ENCODE results near the gene DMD. TPM values are rescaled to one million over a fixed set of nuclear protein-coding genes. Genes with fewer than 3 reads are reported as not detected.

The DMD gene
- total RNA-seq: 10 to 100 TPM; 18.7 to 43.4 (median 32.9) TPM
- long read RNA-seq, full-length matches to known transcripts: 2 of 8 reads
- long read RNA-seq, partial matches to known transcripts: 2 of 8 reads
- long read RNA-seq, other reads (novel, unspliced or antisense): 4 of 8 reads

GRCh38 chrX:33211356-33212260, at the start of gene DMD:
TSS of gene DMD (minus strand) at chrX:33211549. CDS start at chrX:33211312, 237 bp downstream.
- ATAC-seq (peak in 1 of 4 donors; percentile 28), DNase-seq (no peak)
- TF ChIP-seq CTCF (IDR thresholded peaks at IDR 0.05): no peak
- Histone ChIP-seq H3K9me3 (no peaks in the 10 kb centered on the region), H3K27me3 (no peaks in the 10 kb centered on the region), H3K27ac (no peak within 1 kb of the TSS), H3K4me1 (no peaks in the 10 kb centered on the region), H3K4me3 (no peak within 1 kb of the TSS), H3K36me3 (no peaks in the 10 kb centered on the region)
- 17% methylated on average over 4 of the region's 6 CpGs for WGBS (ENCODE audit: insufficient coverage, low coverage, low lambda C conversion rate, missing lambda C conversion rate)
- intact Hi-C loops (cut with DNase I): no loop called here

- TF ChIP-seq POLR2A (IDR thresholded peaks at IDR 0.05): no peak
- no peak for TF ChIP-seq CTCF (IDR thresholded peaks at IDR 0.05)
- Histone ChIP-seq H3K4me1 (no peaks in the 10 kb centered on the region), H3K27ac (no peak overlapping the region), H3K4me3 (no peak overlapping the region), H3K27me3 (no peaks in the 10 kb centered on the region), H3K9me3 (no peaks in the 10 kb centered on the region), H3K36me3 (no peaks in the 10 kb centered on the region)
- DNase-seq: no peak
- intact Hi-C loops (cut with DNase I): no loop called here
- no peak for ATAC-seq
- WGBS (ENCODE audit: insufficient coverage, low coverage, low lambda C conversion rate, missing lambda C conversion rate): 64% methylated on average over 1 of the region's 1 CpG
Measured at GRCh38 chrX:33252306-33252825, 41.0 kb upstream of the DMD start.

- intact Hi-C loops (cut with DNase I): no loop called here
- Histone ChIP-seq H3K9me3 (no peaks in the 10 kb centered on the region), H3K36me3 (no peaks in the 10 kb centered on the region), H3K27me3 (peaks cover 0 to 5% of the 10 kb centered on the region in 2 donors), H3K4me1 (no peaks in the 10 kb centered on the region), H3K4me3 (no peak overlapping the region), H3K27ac (no peak overlapping the region)
- ATAC-seq: no peak
- no peak for TF ChIP-seq CTCF (IDR thresholded peaks at IDR 0.05)
- no peak for TF ChIP-seq POLR2A (IDR thresholded peaks at IDR 0.05)
- WGBS (ENCODE audit: insufficient coverage, low coverage, low lambda C conversion rate, missing lambda C conversion rate): 27% methylated on average over 4 of the region's 4 CpGs
- no peak for DNase-seq
Measured at GRCh38 chrX:33218819-33219218, 7.5 kb upstream of the DMD start.

- Histone ChIP-seq H3K36me3 (no peaks in the 10 kb centered on the region), H3K27ac (no peak overlapping the region), H3K27me3 (no peaks in the 10 kb centered on the region), H3K4me1 (no peaks in the 10 kb centered on the region), H3K9me3 (no peaks in the 10 kb centered on the region), H3K4me3 (peak overlapping the region in 1 of 3 donors; percentile 11)
- intact Hi-C loops (cut with DNase I): no loop called here
- TF ChIP-seq POLR2A (IDR thresholded peaks at IDR 0.05) (no peak), CTCF (IDR thresholded peaks at IDR 0.05) (no peak)
- no peak for DNase-seq
- ATAC-seq: no peak
- 20% methylated on average over 2 of the region's 2 CpGs for WGBS (ENCODE audit: insufficient coverage, low coverage, low lambda C conversion rate, missing lambda C conversion rate)
Measured at GRCh38 chrX:33210156-33210555, 1.2 kb downstream of the DMD start.
